GM12878 (cell line): ENCODE results near the gene HORMAD2. TPM values are rescaled to one million over a fixed set of nuclear protein-coding genes. Genes with fewer than 3 reads are reported as not detected.

Experiments
- ATAC-seq: fragments of 200-7000 bp; cut with Tn5 transposase; 3 replicates; pipeline ENCODE4 v1.9.1; 2020; ENCODE audit warnings: mild to moderate bottlenecking, moderate library complexity
- BruUV-seq: library from RNA; stranded (reverse); fragments of 400-500 nt; replicated peaks from 2 replicates; lab custom pipeline; 2021; lab: Mats Ljungman, UMichigan
- CTCF ChIA-PET: fragments of 300-600 bp; sonication (Branson Sonifier 250); formaldehyde crosslinking; extraction: SDS; loops from one replicate; lab custom pipeline; 2021; ENCODE audit warnings: inconsistent platforms; lab: Yijun Ruan, JAX
- POLR2A ChIA-PET: fragments of 350-600 bp; formaldehyde crosslinking; extraction: SDS; loops from one replicate; lab custom pipeline; 2021; ENCODE audit warnings: inconsistent platforms; lab: Charles Lee
- RAD21 ChIA-PET: fragments of 300-600 bp; sonication (Branson Sonifier 250); formaldehyde crosslinking; loops from one replicate; lab custom pipeline; 2023; ENCODE audit warnings: antibody characterized with exemption; ENCODE audit not compliant: unreplicated experiment; lab: Charles Lee
- SMC1A ChIA-PET: fragments of 300-600 bp; sonication (Branson Sonifier 250); formaldehyde crosslinking; loops from one replicate; lab custom pipeline; 2023; ENCODE audit not compliant: unreplicated experiment, uncharacterized antibody; lab: Charles Lee
- DNase-seq: peaks from one replicate; pipeline ENCODE4 v3.0.0-alpha.2; 2011; ENCODE audit warnings: low read depth, low spot score
- FAIRE-seq: peaks from 3 replicates; lab custom pipeline; 2011; peaks lifted over from hg19 to GRCh38; lab: Jason Lieb, UNC
- H2AFZ ChIP-seq: 2 replicates; pipeline ENCODE4 v1.6.0; 2011; ENCODE audit warnings: low read depth, low read length, control low read depth; ENCODE audit not compliant: control insufficient read depth
- H3K27ac ChIP-seq: 2 replicates; pipeline ENCODE4 v1.5.1; 2011; ENCODE audit warnings: control low read depth; ENCODE audit not compliant: control insufficient read depth, insufficient read depth
- H3K27me3 ChIP-seq, 2 experiments: replicated peaks in 1 of 2; 2 replicates each; pipeline versions ENCODE4 v1.6.0 to v1.6.1; 2011; ENCODE audit warnings: low read length in 1 of 2; ENCODE audit not compliant: control insufficient read depth in 2 of 2, insufficient read depth in 2 of 2
- H3K36me3 ChIP-seq, 2 experiments: 2 replicates each; pipeline ENCODE4 v1.5.1; 2011; ENCODE audit warnings: low read length in 1 of 2; ENCODE audit not compliant: control insufficient read depth in 2 of 2, insufficient read depth in 2 of 2
- H3K4me1 ChIP-seq: 2 replicates; pipeline ENCODE4 v1.6.1; 2011; ENCODE audit warnings: mild to moderate bottlenecking, low read length, moderate library complexity, mixed read lengths; ENCODE audit not compliant: control insufficient read depth, insufficient read depth
- H3K4me2 ChIP-seq: 2 replicates; pipeline ENCODE4 v1.6.0; 2011; ENCODE audit warnings: control low read depth; ENCODE audit not compliant: control insufficient read depth, insufficient read depth
- H3K4me3 ChIP-seq: fragments of 200-600 bp; sonication (generic); 2 replicates; pipeline ENCODE4 v1.5.1; 2016
- H3K79me2 ChIP-seq: 2 replicates; pipeline ENCODE4 v1.6.0; 2011; ENCODE audit warnings: low read length; ENCODE audit not compliant: control insufficient read depth, insufficient read depth
- H3K9ac ChIP-seq: 2 replicates; pipeline ENCODE4 v1.8.0; 2011; ENCODE audit warnings: low read length, control low read depth, mixed read lengths; ENCODE audit not compliant: control insufficient read depth, insufficient read depth
- H3K9me3 ChIP-seq: replicated peaks from 3 replicates; pipeline ENCODE4 v1.5.1; 2011; ENCODE audit warnings: mild to moderate bottlenecking, low read length; ENCODE audit not compliant: control insufficient read depth, insufficient read depth
- H4K20me1 ChIP-seq: 2 replicates; pipeline ENCODE4 v1.6.0; 2011; ENCODE audit not compliant: control insufficient read depth, insufficient read depth
- ASH2L ChIP-seq: fragments of 300-600, 200-600 bp; sonication (generic); IDR thresholded peaks from 2 replicates; pipeline ENCODE4 v1.6.1; 2017; ENCODE audit warnings: low read depth, mild to moderate bottlenecking, borderline replicate concordance
- BCL3 ChIP-seq: IDR thresholded peaks from 2 replicates; pipeline ENCODE4 v1.6.1; 2011; ENCODE audit warnings: borderline replicate concordance, low read depth, mild to moderate bottlenecking, moderate library complexity, low read length; ENCODE audit not compliant: insufficient read depth, poor library complexity, severe bottlenecking
- CBX3 ChIP-seq: fragments of 200-600 bp; sonication (generic); IDR thresholded peaks from 2 replicates; pipeline ENCODE4 v1.6.1; 2016; ENCODE audit warnings: low read depth, borderline replicate concordance
- CEBPB ChIP-seq, 2 experiments: fragments of 150-350 bp in 1 of 2; IDR thresholded peaks; 2 replicates each; pipeline ENCODE4 v1.6.1; 2012 to 2014; ENCODE audit warnings: low read depth in 2 of 2, low read length in 2 of 2, borderline replicate concordance in 1 of 2, inconsistent platforms in 1 of 2
- FOXK2 ChIP-seq: fragments of 450-650 bp; IDR thresholded peaks from 2 replicates; pipeline ENCODE4 v1.6.1; 2017; ENCODE audit warnings: mild to moderate bottlenecking, moderate library complexity
- FOXM1 ChIP-seq: IDR thresholded peaks from 2 replicates; pipeline ENCODE4 v1.6.1; 2012; ENCODE audit warnings: low read depth, mild to moderate bottlenecking, inconsistent platforms, low read length, moderate library complexity
- NR2C1 ChIP-seq: fragments of 450-650 bp; IDR thresholded peaks from 2 replicates; pipeline ENCODE4 v1.6.1; 2017; ENCODE audit warnings: antibody characterized with exemption, mild to moderate bottlenecking, moderate library complexity
- STAT1 ChIP-seq: fragments of 450-650 bp; conservative IDR thresholded peaks from 2 replicates; pipeline ENCODE4 v1.6.1; 2014; ENCODE audit warnings: antibody characterized with exemption, mild to moderate bottlenecking
- SUPT20H ChIP-seq: IDR thresholded peaks from 2 replicates; pipeline ENCODE4 v1.6.1; 2011; ENCODE audit warnings: low read depth, mild to moderate bottlenecking, low read length, moderate library complexity, borderline replicate concordance; ENCODE audit not compliant: control insufficient read depth
- TCF3 ChIP-seq: IDR thresholded peaks from 2 replicates; pipeline ENCODE4 v1.6.1; 2012; ENCODE audit warnings: low read depth, mild to moderate bottlenecking, low read length, borderline replicate concordance; ENCODE audit not compliant: insufficient read depth
- ZNF217 ChIP-seq: fragments of 450-650 bp; IDR thresholded peaks from 2 replicates; pipeline ENCODE4 v1.6.1; 2017; ENCODE audit warnings: antibody characterized with exemption, mild to moderate bottlenecking
- ZNF384 ChIP-seq: IDR thresholded peaks from 2 replicates; pipeline ENCODE4 v1.6.1; 2012; ENCODE audit warnings: low read depth, mild to moderate bottlenecking, low read length, improper control_type of control experiment, borderline replicate concordance
- WGBS: methylation state at CpG from one replicate; pipeline ENCODE4 v1.1.6; 2016; ENCODE audit warnings: low lambda C conversion rate; ENCODE audit not compliant: insufficient replicate concordance, insufficient coverage; ENCODE audit errors: missing lambda C conversion rate; 5-methylcytosine and 5-hydroxymethylcytosine counted together
- in situ Hi-C: fragments of 300-500 bp; cut with MboI; formaldehyde crosslinking; loops from 9 replicates; pipeline ENCODE4 v1.14.3; 2018; ENCODE audit warnings: mixed read lengths
- intact Hi-C: fragments of 100-400 bp; cut with micrococcal nuclease; formaldehyde crosslinking; loops from one replicate; pipeline ENCODE4 v1.14.2; 2022; ENCODE audit not compliant: unreplicated experiment
- polyA plus RNA-seq, 11 experiments: library from polyadenylated mRNA; depleted of rRNA in 4 of 11; unstranded in 6 of 11; stranded (reverse) in 5 of 11; fragments of >200 nt; fragmentation: Nextera tagmentation in 4 of 11; fragmentation: Illumina TruSeq in 1 of 11; extraction: Ambion mirVana in 4 of 11; extraction: Trizol in 1 of 11; gene quantifications; 1 replicate in 1 of 11; 2 replicates in 10 of 11; pipeline versions ENCODE4 v1.2.1 to v1.2.3, GENCODE V29; 2011 to 2016; ENCODE audit warnings: inconsistent platforms in 2 of 11, missing spikeins in 2 of 11, low read depth in 1 of 11
- total RNA-seq, 4 experiments: library from RNA; depleted of rRNA in 3 of 4; stranded (reverse); fragments of >200 nt in 3 of 4; fragmentation: Illumina TruSeq in 1 of 4; extraction: Trizol in 1 of 4; gene quantifications; 2 replicates each; pipeline versions ENCODE4 v1.2.1 to v1.2.3, GENCODE V29; 2013 to 2021
- TF ChIP-seq, protein P1 (sequence below): IDR thresholded peaks from 2 replicates; pipeline ENCODE4 v1.6.1; 2012; ENCODE audit warnings: low read depth, low read length, improper control_type of control experiment
- TF ChIP-seq, protein P2 (sequence below): IDR thresholded peaks from 2 replicates; pipeline ENCODE4 v1.6.1; 2012; ENCODE audit warnings: low read depth, low read length, improper control_type of control experiment
- TF ChIP-seq, protein P3 (sequence below): fragments of 450-650 bp; IDR thresholded peaks from 2 replicates; pipeline ENCODE4 v1.6.1; 2016; ENCODE audit warnings: mild to moderate bottlenecking, moderate library complexity, borderline replicate concordance

The HORMAD2 gene
- total and polyA plus RNA-seq, 10 of the 15 experiments (the other 5 are each of a cell fraction or from before 2014, with no cell fraction given), result 0.07 to 0.13 TPM; not detected in 8

DNA sequence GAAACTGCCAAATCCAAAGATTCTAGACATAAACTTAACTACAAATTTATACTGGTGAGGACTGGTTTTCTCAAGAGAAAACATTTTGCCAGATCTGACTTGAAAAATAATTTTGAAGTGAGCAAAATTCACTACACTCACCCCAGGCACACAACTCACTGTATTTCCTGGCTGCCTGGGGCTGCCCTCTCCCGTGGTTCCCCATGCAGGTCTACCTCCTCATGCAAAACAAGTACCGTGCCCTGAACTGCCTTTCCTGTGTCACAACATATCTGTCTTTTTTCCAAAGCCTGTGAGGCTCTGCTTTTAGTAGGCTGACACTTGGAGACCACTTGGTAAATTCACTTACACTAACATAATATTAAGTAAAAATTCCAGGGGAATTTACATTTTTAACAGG, 89.9 kb downstream of the HORMAD2 start (continued):
- TF ChIP-seq FOXM1 (no peak), ZNF384 (no peak), STAT1 (no peak), ASH2L (no peak)
- TF ChIP-seq, protein P1, sequence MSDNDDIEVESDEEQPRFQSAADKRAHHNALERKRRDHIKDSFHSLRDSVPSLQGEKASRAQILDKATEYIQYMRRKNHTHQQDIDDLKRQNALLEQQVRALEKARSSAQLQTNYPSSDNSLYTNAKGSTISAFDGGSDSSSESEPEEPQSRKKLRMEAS, result no peak
- TF ChIP-seq, protein P2, sequence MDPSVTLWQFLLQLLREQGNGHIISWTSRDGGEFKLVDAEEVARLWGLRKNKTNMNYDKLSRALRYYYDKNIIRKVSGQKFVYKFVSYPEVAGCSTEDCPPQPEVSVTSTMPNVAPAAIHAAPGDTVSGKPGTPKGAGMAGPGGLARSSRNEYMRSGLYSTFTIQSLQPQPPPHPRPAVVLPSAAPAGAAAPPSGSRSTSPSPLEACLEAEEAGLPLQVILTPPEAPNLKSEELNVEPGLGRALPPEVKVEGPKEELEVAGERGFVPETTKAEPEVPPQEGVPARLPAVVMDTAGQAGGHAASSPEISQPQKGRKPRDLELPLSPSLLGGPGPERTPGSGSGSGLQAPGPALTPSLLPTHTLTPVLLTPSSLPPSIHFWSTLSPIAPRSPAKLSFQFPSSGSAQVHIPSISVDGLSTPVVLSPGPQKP, result no peak

GRCh38 chr22:30171008-30171407, 90.7 kb downstream of the HORMAD2 start:
- no peaks in the 10 kb centered on the region for H3K79me2 ChIP-seq
- H3K4me2 ChIP-seq, result no peak overlapping the region
- H4K20me1 ChIP-seq, result no peaks in the 10 kb centered on the region
- H3K36me3 ChIP-seq, result no peaks in the 10 kb centered on the region
- FAIRE-seq (no peak), ATAC-seq (no peak), DNase-seq (no peak)
- peaks cover 0 to 2% of the 10 kb centered on the region in 2 experiments for H3K27me3 ChIP-seq
- intact Hi-C loops (no loop called here), in situ Hi-C loops (no loop called here)
- TF ChIP-seq NR2C1 (no peak), CEBPB (IDR thresholded peaks at IDR 0.05; ENCODE audit: borderline replicate concordance in 1 of 2, low read depth in 2 of 2, low read length in 2 of 2) (no peak), TCF3 (no peak), CBX3 (no peak), FOXK2 (no peak), SUPT20H (no peak), ZNF217 (no peak), BCL3 (no peak)
- TF ChIP-seq, protein P3, sequence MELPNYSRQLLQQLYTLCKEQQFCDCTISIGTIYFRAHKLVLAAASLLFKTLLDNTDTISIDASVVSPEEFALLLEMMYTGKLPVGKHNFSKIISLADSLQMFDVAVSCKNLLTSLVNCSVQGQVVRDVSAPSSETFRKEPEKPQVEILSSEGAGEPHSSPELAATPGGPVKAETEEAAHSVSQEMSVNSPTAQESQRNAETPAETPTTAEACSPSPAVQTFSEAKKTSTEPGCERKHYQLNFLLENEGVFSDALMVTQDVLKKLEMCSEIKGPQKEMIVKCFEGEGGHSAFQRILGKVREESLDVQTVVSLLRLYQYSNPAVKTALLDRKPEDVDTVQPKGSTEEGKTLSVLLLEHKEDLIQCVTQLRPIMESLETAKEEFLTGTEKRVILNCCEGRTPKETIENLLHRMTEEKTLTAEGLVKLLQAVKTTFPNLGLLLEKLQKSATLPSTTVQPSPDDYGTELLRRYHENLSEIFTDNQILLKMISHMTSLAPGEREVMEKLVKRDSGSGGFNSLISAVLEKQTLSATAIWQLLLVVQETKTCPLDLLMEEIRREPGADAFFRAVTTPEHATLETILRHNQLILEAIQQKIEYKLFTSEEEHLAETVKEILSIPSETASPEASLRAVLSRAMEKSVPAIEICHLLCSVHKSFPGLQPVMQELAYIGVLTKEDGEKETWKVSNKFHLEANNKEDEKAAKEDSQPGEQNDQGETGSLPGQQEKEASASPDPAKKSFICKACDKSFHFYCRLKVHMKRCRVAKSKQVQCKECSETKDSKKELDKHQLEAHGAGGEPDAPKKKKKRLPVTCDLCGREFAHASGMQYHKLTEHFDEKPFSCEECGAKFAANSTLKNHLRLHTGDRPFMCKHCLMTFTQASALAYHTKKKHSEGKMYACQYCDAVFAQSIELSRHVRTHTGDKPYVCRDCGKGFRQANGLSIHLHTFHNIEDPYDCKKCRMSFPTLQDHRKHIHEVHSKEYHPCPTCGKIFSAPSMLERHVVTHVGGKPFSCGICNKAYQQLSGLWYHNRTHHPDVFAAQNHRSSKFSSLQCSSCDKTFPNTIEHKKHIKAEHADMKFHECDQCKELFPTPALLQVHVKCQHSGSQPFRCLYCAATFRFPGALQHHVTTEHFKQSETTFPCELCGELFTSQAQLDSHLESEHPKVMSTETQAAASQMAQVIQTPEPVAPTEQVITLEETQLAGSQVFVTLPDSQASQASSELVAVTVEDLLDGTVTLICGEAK, result no peak
- ChIA-PET CTCF (interaction anchor here (0.8 kb wide), 1 partner anchor 10 kb away, joined by 3 read pairs; no protein-coding TSS in a partner anchor), SMC1A (no interaction called here), RAD21 (no interaction called here), POLR2A (no interaction called here)
- BruUV-seq, result no TSS peak
- H3K4me1 ChIP-seq, result no peaks in the 10 kb centered on the region
- no peaks in the 10 kb centered on the region for H3K9me3 ChIP-seq
- H3K27ac ChIP-seq, result no peak overlapping the region
- H3K4me3 ChIP-seq, result no peak overlapping the region
- no peak overlapping the region for H3K9ac ChIP-seq
- no peak overlapping the region for H2AFZ ChIP-seq
- 2% methylated on average over 3 of the region's 3 CpGs for WGBS
